Cardiac septum (tissue), 1 donor: Measurements from ENCODE around the gene SIRPD. TPM values are rescaled to one million over a fixed set of nuclear protein-coding genes. Genes with fewer than 3 reads are reported as not detected.
"Not testable (repeated sequence)": the region's sequence is repeated elsewhere in the genome, so short reads cannot be mapped to it uniquely, and the experiment has no call there.

Experiments used
- DNase-seq: peaks from one replicate; pipeline ENCODE4 v3.0.0-alpha.2; 2020; ENCODE audit warnings: low spot score
- intact Hi-C: fragments of 100-400 bp; cut with DNase I; formaldehyde crosslinking; loops from one replicate; pipeline ENCODE4 v1.14.0; 2022
- total RNA-seq: library from RNA; stranded (reverse); fragmentation: NEBNext Ultra II Directional; extraction: Animal tissue kit (Norgen Biotek cat#: 25700); gene quantifications from one replicate; pipeline ENCODE4 v1.2.1, GENCODE V29; 2021
- donor health status: DM: no; HTN: no; CAD: no.

SIRPD gene
- total RNA-seq, 1 donor from 2014 or later = not detected

GRCh38 chr20:1500496-1500895 lies 57.0 kb downstream of the SIRPD start:
- DNase-seq = no peak

GRCh38 chr20:1499528-1500420 lies 57.7 kb downstream of the SIRPD start:
- DNase-seq = no peak
- intact Hi-C loops = no loop called here

More at GRCh38 chr20:1500496-1500895, 57.0 kb downstream of the SIRPD start:
- intact Hi-C loops = no loop called here

- DNase-seq, intact Hi-C loops: not testable (repeated sequence)
These were observed 60.1 kb downstream of the SIRPD start for GRCh38 chr20:1497371-1497770.

- intact Hi-C loops = no loop called here
- no peak for DNase-seq
These were observed 60.6 kb downstream of the SIRPD start for GRCh38 chr20:1496930-1497329.

GRCh38 chr20:1494436-1494835 lies 63.1 kb downstream of the SIRPD start:
- intact Hi-C loops = no loop called here
- no peak for DNase-seq

GRCh38 chr20:1493536-1493935 lies 64.0 kb downstream of the SIRPD start:
- no peak for DNase-seq
- intact Hi-C loops = no loop called here

GRCh38 chr20:1491860-1492642 lies 65.5 kb downstream of the SIRPD start:
- intact Hi-C loops = no loop called here
- DNase-seq = no peak

- intact Hi-C loops = no loop called here
- DNase-seq = peak; percentile 90
These were observed 66.1 kb downstream of the SIRPD start, which contains the start of gene SIRPB2 for GRCh38 chr20:1491281-1491840. SIRPB2 (minus strand) TSS chr20:1491420; CDS start chr20:1491359, 61 bp downstream.

GRCh38 chr20:1490643-1491195 lies 66.8 kb downstream of the SIRPD start:
- DNase-seq = no peak
- intact Hi-C loops = no loop called here

- no peak for DNase-seq
- intact Hi-C loops = no loop called here
These were observed 67.6 kb downstream of the SIRPD start for GRCh38 chr20:1489764-1490436.

- intact Hi-C loops = no loop called here
- DNase-seq = no peak
These were observed 68.2 kb downstream of the SIRPD start for GRCh38 chr20:1489325-1489724.

GRCh38 chr20:1486566-1486965 lies 70.9 kb downstream of the SIRPD start:
- intact Hi-C loops = no loop called here

GRCh38 chr20:1484438-1485116 lies 72.9 kb downstream of the SIRPD start:
- no peak for DNase-seq
- intact Hi-C loops = no loop called here

More at GRCh38 chr20:1486566-1486965, 70.9 kb downstream of the SIRPD start:
- DNase-seq = no peak

Other genes with a start within 250 kb of the SIRPD start
- gene SDCBP2, start 228.6 kb downstream of the SIRPD start, total RNA-seq = 2.7 TPM
- gene FKBP1A, start 164.7 kb downstream of the SIRPD start, total RNA-seq = 163 TPM
- 64.0 TPM for gene NSFL1C, start 90.9 kb downstream of the SIRPD start, total RNA-seq
- 2.2 TPM for gene SIRPB2, start 66.3 kb downstream of the SIRPD start, total RNA-seq
- 0.92 TPM for gene SIRPB1, start 62.3 kb upstream of the SIRPD start, total RNA-seq
- not detected for gene SIRPG, start 100.1 kb upstream of the SIRPD start, total RNA-seq